HepG2 (cell line): ENCODE results near the gene GNA14. TPM values are rescaled to one million over a fixed set of nuclear protein-coding genes. Genes with fewer than 3 reads are reported as not detected.

ENCODE experiments used
- ATAC-seq: fragments of 200-7000 bp; cut with Tn5 transposase; 3 replicates; pipeline ENCODE4 v1.9.1; 2020; ENCODE audit warnings: mild to moderate bottlenecking, moderate library complexity
- BruUV-seq: library from RNA; stranded (reverse); fragments of 400-500 nt; replicated peaks from 2 replicates; lab custom pipeline; 2021; lab: Mats Ljungman, UMichigan
- CTCF ChIA-PET: fragments of 300-600 bp; formaldehyde crosslinking; extraction: SDS; loops from one replicate; lab custom pipeline; 2021; ENCODE audit warnings: low total read pairs, inconsistent platforms, low intra/inter-chr PET ratio; lab: Yijun Ruan, JAX
- POLR2A ChIA-PET: fragments of 350-600 bp; sonication (Branson Sonifier 250); formaldehyde crosslinking; loops from one replicate; lab custom pipeline; 2020; ENCODE audit warnings: antibody characterized with exemption, inconsistent platforms; lab: Yijun Ruan, JAX
- DNase-seq: peaks from one replicate; pipeline ENCODE4 v3.0.0-alpha.2; 2015; ENCODE audit warnings: low spot score
- FAIRE-seq: peaks from 3 replicates; lab custom pipeline; 2011; peaks lifted over from hg19 to GRCh38; lab: Jason Lieb, UNC
- H2AFZ ChIP-seq: one replicate; pipeline ENCODE4 v1.6.1; 2011; ENCODE audit warnings: low read length, inconsistent platforms
- H3K27ac ChIP-seq: fragments of 300-600 bp; 3 replicates; pipeline ENCODE4 v1.8.0; 2011; ENCODE audit warnings: mixed run types, mild to moderate bottlenecking, mixed read lengths, low read length, inconsistent platforms; ENCODE audit not compliant: insufficient read depth; ENCODE audit errors: extremely low read length
- H3K27me3 ChIP-seq, 2 experiments: fragments of 200-600 bp in 1 of 2; 2 replicates in 1 of 2; 3 replicates in 1 of 2; pipeline versions ENCODE4 v1.6.0 to v1.8.0; 2011; ENCODE audit warnings: low read length in 2 of 2, mild to moderate bottlenecking in 2 of 2, moderate library complexity in 2 of 2, inconsistent platforms in 1 of 2; ENCODE audit not compliant: insufficient read depth in 2 of 2, control insufficient read depth in 1 of 2
- H3K36me3 ChIP-seq, 2 experiments: fragments of 200-600 bp in 1 of 2; replicated peaks in 1 of 2; 2 replicates in 1 of 2; 3 replicates in 1 of 2; pipeline versions ENCODE4 v1.5.1 to v1.8.0; 2011; ENCODE audit warnings: low read length in 2 of 2, inconsistent platforms in 1 of 2; ENCODE audit not compliant: insufficient read depth in 2 of 2, control insufficient read depth in 1 of 2
- H3K4me1 ChIP-seq: 2 replicates; pipeline ENCODE4 v1.5.1; 2012; ENCODE audit warnings: low read length, inconsistent platforms; ENCODE audit not compliant: insufficient read depth
- H3K4me2 ChIP-seq: 2 replicates; pipeline ENCODE4 v1.6.0; 2011; ENCODE audit warnings: low read depth, low read length, inconsistent platforms
- H3K4me3 ChIP-seq, 3 experiments: fragments of 200-600 bp in 1 of 3; sonication (generic), shearing (Covaris generic) in 1 of 3; replicated peaks in 1 of 3; 2 replicates each; pipeline ENCODE4 v1.5.1; 2011 to 2016; ENCODE audit warnings: low read length in 3 of 3, inconsistent platforms in 2 of 3, low read depth in 2 of 3, mild to moderate bottlenecking in 2 of 3, control low read depth in 1 of 3, mixed read lengths in 1 of 3; ENCODE audit not compliant: insufficient read depth in 1 of 3
- H3K79me2 ChIP-seq: one replicate; pipeline ENCODE4 v1.6.1; 2011; ENCODE audit warnings: low read length, inconsistent platforms; ENCODE audit not compliant: insufficient read depth
- H3K9ac ChIP-seq: 2 replicates; pipeline ENCODE4 v1.6.0; 2011; ENCODE audit warnings: mild to moderate bottlenecking, low read depth, low read length, inconsistent platforms; ENCODE audit not compliant: insufficient read depth
- H3K9me3 ChIP-seq: 2 replicates; pipeline ENCODE4 v1.5.1; 2012; ENCODE audit warnings: mild to moderate bottlenecking, low read length
- H4K20me1 ChIP-seq: 2 replicates; pipeline ENCODE4 v1.6.0; 2011; ENCODE audit warnings: inconsistent platforms, mild to moderate bottlenecking, low read length, moderate library complexity; ENCODE audit not compliant: insufficient read depth
- ARID3A ChIP-seq: IDR thresholded peaks from 2 replicates; pipeline ENCODE4 v1.6.1; 2012; ENCODE audit warnings: low read depth, low read length, improper control_type of control experiment
- HNF4A ChIP-seq: sonication (generic); formaldehyde crosslinking; IDR thresholded peaks from 2 replicates; pipeline ENCODE4 v1.4.0; 2020; ENCODE audit warnings: missing genetic modification reagents
- KDM5A ChIP-seq: fragments of 200-600 bp; sonication (generic); IDR thresholded peaks from 2 replicates; pipeline ENCODE4 v1.7.0; 2018; ENCODE audit warnings: antibody characterized with exemption, mild to moderate bottlenecking, low read length, borderline replicate concordance
- MYC ChIP-seq: sonication (generic); formaldehyde crosslinking; IDR thresholded peaks from 2 replicates; pipeline ENCODE4 v1.9.0; 2021; ENCODE audit warnings: missing genetic modification reagents, borderline replicate concordance
- PHB2 ChIP-seq: fragments of 450-650 bp; IDR thresholded peaks from 2 replicates; pipeline ENCODE4 v1.6.1; 2018; ENCODE audit not compliant: partially characterized antibody
- ZNF256 ChIP-seq: sonication (generic); formaldehyde crosslinking; conservative IDR thresholded peaks from 2 replicates; pipeline ENCODE4 v1.4.0; 2020; ENCODE audit warnings: missing genetic modification reagents
- ZNF326 ChIP-seq: sonication (generic); formaldehyde crosslinking; IDR thresholded peaks from 2 replicates; pipeline ENCODE4 v1.4.0; 2020; ENCODE audit warnings: missing genetic modification reagents, borderline replicate concordance
- ZNF329 ChIP-seq: sonication (generic); formaldehyde crosslinking; IDR thresholded peaks from 2 replicates; pipeline ENCODE4 v1.9.0; 2021; ENCODE audit warnings: low read depth, mild to moderate bottlenecking, missing genetic modification reagents
- ZNF33A ChIP-seq: sonication (generic); formaldehyde crosslinking; IDR thresholded peaks from 2 replicates; pipeline ENCODE4 v1.5.1; 2020; ENCODE audit warnings: missing genetic modification reagents, mild to moderate bottlenecking, moderate library complexity, borderline replicate concordance
- WGBS: methylation state at CpG from one replicate; pipeline ENCODE4 v1.1.6; 2017; ENCODE audit warnings: low lambda C conversion rate; 5-methylcytosine and 5-hydroxymethylcytosine counted together
- in situ Hi-C: cut with HindIII; loops from 2 replicates; pipeline ENCODE4 v1.10.0; 2017; ENCODE audit warnings: low pct_unique_long_range_greater_than_20kb; ENCODE audit not compliant: extremely low pct_ligation_motif_present
- intact Hi-C: fragments of 100-400 bp; cut with micrococcal nuclease; formaldehyde crosslinking; loops from one replicate; pipeline ENCODE4 v1.10.0; 2022; ENCODE audit not compliant: unreplicated experiment
- polyA plus RNA-seq, 8 experiments: library from polyadenylated mRNA; depleted of rRNA in 3 of 8; stranded (reverse) in 7 of 8; unstranded in 1 of 8; fragments of >200 nt; fragmentation: Illumina TruSeq in 4 of 8; extraction: Trizol in 4 of 8; gene quantifications; 2 replicates each; pipeline versions ENCODE4 v1.2.1 to v1.2.3, GENCODE V29; 2011 to 2016; ENCODE audit warnings: low read depth in 4 of 8, missing spikeins in 1 of 8, mixed read lengths in 1 of 8; ENCODE audit not compliant: insufficient read depth in 1 of 8
- total RNA-seq, 5 experiments: library from RNA; depleted of rRNA; stranded (reverse); fragments of >200 nt; fragmentation: Illumina TruSeq; extraction: Trizol; gene quantifications; 2 replicates each; pipeline ENCODE4 v1.2.3, GENCODE V29; 2016; ENCODE audit warnings: low read depth in 1 of 5
- TF ChIP-seq, protein P1 (sequence below): sonication (generic); formaldehyde crosslinking; IDR thresholded peaks from 2 replicates; pipeline ENCODE4 v1.4.0; 2020; ENCODE audit warnings: missing genetic modification reagents, mild to moderate bottlenecking, borderline replicate concordance

GNA14 gene
- total and polyA plus RNA-seq, 2 of the 13 experiments (the other 11 are each of a cell fraction or from before 2014, with no cell fraction given): not detected

- no peak for TF ChIP-seq ARID3A
- TF ChIP-seq ZNF326 (CRISPR knock-in tag): no peak
- no peak for TF ChIP-seq PHB2
- TF ChIP-seq HNF4A: no peak
- no peak for TF ChIP-seq ZNF329
- no peak for TF ChIP-seq ZNF33A (CRISPR knock-in tag)
Measured at GRCh38 chr9:77663754-77664153, 15.6 kb upstream of the GNA14 start (continued).

- no peak overlapping the region for H3K4me3 ChIP-seq
- H3K4me2 ChIP-seq: no peak overlapping the region
- no peak overlapping the region for H3K9ac ChIP-seq
- no peaks in the 10 kb centered on the region for H3K36me3 ChIP-seq
- H3K79me2 ChIP-seq: no peaks in the 10 kb centered on the region
- 16% methylated on average over 7 of the region's 7 CpGs for WGBS
- no peaks in the 10 kb centered on the region for H4K20me1 ChIP-seq
- ATAC-seq (no peak), DNase-seq (no peak), FAIRE-seq (no peak)
- CTCF ChIA-PET: no interaction called here
- no TSS peak for BruUV-seq
- H3K4me1 ChIP-seq: no peaks in the 10 kb centered on the region
- H3K27ac ChIP-seq: no peak overlapping the region
- H3K9me3 ChIP-seq: no peaks in the 10 kb centered on the region
- intact Hi-C loops (no loop called here), in situ Hi-C loops (no loop called here)
- POLR2A ChIA-PET: no interaction called here
- no peak overlapping the region for H2AFZ ChIP-seq
- peaks cover 1 to 20% of the 10 kb centered on the region in 2 experiments; a peak in 2 of 5 replicates for H3K27me3 ChIP-seq
- TF ChIP-seq, protein P1, sequence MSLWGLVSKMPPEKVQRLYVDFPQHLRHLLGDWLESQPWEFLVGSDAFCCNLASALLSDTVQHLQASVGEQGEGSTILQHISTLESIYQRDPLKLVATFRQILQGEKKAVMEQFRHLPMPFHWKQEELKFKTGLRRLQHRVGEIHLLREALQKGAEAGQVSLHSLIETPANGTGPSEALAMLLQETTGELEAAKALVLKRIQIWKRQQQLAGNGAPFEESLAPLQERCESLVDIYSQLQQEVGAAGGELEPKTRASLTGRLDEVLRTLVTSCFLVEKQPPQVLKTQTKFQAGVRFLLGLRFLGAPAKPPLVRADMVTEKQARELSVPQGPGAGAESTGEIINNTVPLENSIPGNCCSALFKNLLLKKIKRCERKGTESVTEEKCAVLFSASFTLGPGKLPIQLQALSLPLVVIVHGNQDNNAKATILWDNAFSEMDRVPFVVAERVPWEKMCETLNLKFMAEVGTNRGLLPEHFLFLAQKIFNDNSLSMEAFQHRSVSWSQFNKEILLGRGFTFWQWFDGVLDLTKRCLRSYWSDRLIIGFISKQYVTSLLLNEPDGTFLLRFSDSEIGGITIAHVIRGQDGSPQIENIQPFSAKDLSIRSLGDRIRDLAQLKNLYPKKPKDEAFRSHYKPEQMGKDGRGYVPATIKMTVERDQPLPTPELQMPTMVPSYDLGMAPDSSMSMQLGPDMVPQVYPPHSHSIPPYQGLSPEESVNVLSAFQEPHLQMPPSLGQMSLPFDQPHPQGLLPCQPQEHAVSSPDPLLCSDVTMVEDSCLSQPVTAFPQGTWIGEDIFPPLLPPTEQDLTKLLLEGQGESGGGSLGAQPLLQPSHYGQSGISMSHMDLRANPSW (CRISPR knock-in tag): no peak
- TF ChIP-seq ZNF256 (CRISPR knock-in tag) (no peak), KDM5A (no peak), MYC (CRISPR knock-in tag) (no peak)
Measured at GRCh38 chr9:77661566-77662085, 13.5 kb upstream of the GNA14 start.
